Ovary (tissue), 9 donors: ENCODE measurements around the gene FAM171A1. TPM values are rescaled to one million over a fixed set of nuclear protein-coding genes. Genes with fewer than 3 reads are reported as not detected.
"Not testable (repeated sequence)": the region's sequence is repeated elsewhere in the genome, so short reads cannot be mapped to it uniquely, and the experiment has no call there.

ENCODE experiments used
- DNase-seq, 5 donors: peaks; one replicate each; pipeline ENCODE4 v3.0.0-alpha.2; 2019 to 2020
- H3K27ac ChIP-seq, 2 donors: fragments of 200-600 bp; one replicate each; pipeline versions ENCODE4 v1.5.1 to v1.8.0; 2019 to 2022
- H3K27me3 ChIP-seq: fragments of 200-600 bp; one replicate; pipeline ENCODE4 v1.8.0; 2022
- H3K36me3 ChIP-seq: fragments of 200-600 bp; sonication (generic); one replicate; pipeline ENCODE4 v1.5.1; 2019
- H3K4me1 ChIP-seq: one replicate; pipeline ENCODE4 v1.8.1; 2013; ENCODE audit warnings: mild to moderate bottlenecking, moderate library complexity; ENCODE audit not compliant: insufficient read depth
- H3K4me3 ChIP-seq: fragments of 200-600 bp; sonication (generic); one replicate; pipeline ENCODE4 v1.5.1; 2017
- H3K9me3 ChIP-seq, 2 donors: fragments of 200-600 bp in 1 of 2; sonication (generic) in 1 of 2; one replicate each; pipeline versions ENCODE4 v1.5.1 to v1.8.1; 2013 to 2019; ENCODE audit warnings: mild to moderate bottlenecking in 1 of 2, moderate library complexity in 1 of 2
- EP300 ChIP-seq: sonication (generic); formaldehyde crosslinking; IDR thresholded peaks from one replicate; pipeline ENCODE4 v1.6.1; 2017; ENCODE audit warnings: antibody characterized with exemption
- POLR2A ChIP-seq: fragments of 450-650 bp; IDR thresholded peaks from one replicate; pipeline ENCODE4 v1.6.1; 2017; ENCODE audit warnings: antibody characterized with exemption, mild to moderate bottlenecking, moderate library complexity
- WGBS, 3 donors: extraction: QIAGEN DNeasy Blood & Tissue Kit in 1 of 3; methylation state at CpG; one replicate each; pipeline versions ENCODE4 v1.1.5 to v1.1.7; 2013 to 2017; 5-methylcytosine and 5-hydroxymethylcytosine counted together
- intact Hi-C, 4 donors: fragments of 100-400 bp; cut with DNase I; formaldehyde crosslinking; loops; one replicate each; pipeline versions ENCODE4 v1.11.0 to v1.15.1; 2022 to 2023
- polyA plus RNA-seq, 2 donors: library from polyadenylated mRNA; stranded (reverse); fragments of 200-250 nt in 1 of 2; fragments of 350-450 nt in 1 of 2; fragmentation: Illumina TruSeq in 1 of 2; extraction: RNeasy Lipid Tissue Mini Kit (QIAGEN cat#74804) in 1 of 2; gene quantifications; one replicate each; pipeline ENCODE4 v1.2.3, GENCODE V29; 2013 to 2014
- total RNA-seq, 7 donors: library from RNA; depleted of rRNA in 2 of 7; stranded (reverse); fragments of >200 nt in 2 of 7; fragmentation: NEBNext Ultra II Directional in 3 of 7; extraction: Animal tissue kit (Norgen Biotek cat#: 25700) in 3 of 7; gene quantifications; one replicate each; pipeline versions ENCODE4 v1.1.0 to v1.2.4, GENCODE V29; 2016 to 2023
- TF ChIP-seq, protein P1 (sequence below), 3 donors: fragments of 450-650 bp in 2 of 3; fragments of 200-600 bp in 1 of 3; IDR thresholded peaks; one replicate each; pipeline versions ENCODE4 v1.5.1 to v1.8.0; 2016 to 2022; ENCODE audit warnings: antibody characterized with exemption in 3 of 3, mild to moderate bottlenecking in 1 of 3
- donor health status: DM: no; HTN: no; CAD: no; lungs with moderate emphysema.
- donor health status: DM: no; HTN: no; CAD: no.
- donor health status: Bipolar disorder and iron deficiency.
- donor health status: DM: yes; HTN: yes; CAD: no.
- donor health status: DM: no; HTN: no; CAD: no.
- donor health status: DM: yes; HTN: yes; CAD: no.

The FAM171A1 gene
- total and polyA plus RNA-seq, 9 donors: 9.1 to 29.1 (median 23.7) TPM

GRCh38 chr10:15211464-15211979 lies 159.6 kb downstream of the FAM171A1 start:
- Histone ChIP-seq H3K4me3 (no peak overlapping the region), H3K27ac (no peak overlapping the region), H3K4me1 (peaks cover 2% of the 10 kb centered on the region), H3K36me3 (no peaks in the 10 kb centered on the region), H3K9me3 (no peaks in the 10 kb centered on the region), H3K27me3 (no peaks in the 10 kb centered on the region)
- TF ChIP-seq EP300 (no peak), POLR2A (no peak)
- TF ChIP-seq, protein P1, sequence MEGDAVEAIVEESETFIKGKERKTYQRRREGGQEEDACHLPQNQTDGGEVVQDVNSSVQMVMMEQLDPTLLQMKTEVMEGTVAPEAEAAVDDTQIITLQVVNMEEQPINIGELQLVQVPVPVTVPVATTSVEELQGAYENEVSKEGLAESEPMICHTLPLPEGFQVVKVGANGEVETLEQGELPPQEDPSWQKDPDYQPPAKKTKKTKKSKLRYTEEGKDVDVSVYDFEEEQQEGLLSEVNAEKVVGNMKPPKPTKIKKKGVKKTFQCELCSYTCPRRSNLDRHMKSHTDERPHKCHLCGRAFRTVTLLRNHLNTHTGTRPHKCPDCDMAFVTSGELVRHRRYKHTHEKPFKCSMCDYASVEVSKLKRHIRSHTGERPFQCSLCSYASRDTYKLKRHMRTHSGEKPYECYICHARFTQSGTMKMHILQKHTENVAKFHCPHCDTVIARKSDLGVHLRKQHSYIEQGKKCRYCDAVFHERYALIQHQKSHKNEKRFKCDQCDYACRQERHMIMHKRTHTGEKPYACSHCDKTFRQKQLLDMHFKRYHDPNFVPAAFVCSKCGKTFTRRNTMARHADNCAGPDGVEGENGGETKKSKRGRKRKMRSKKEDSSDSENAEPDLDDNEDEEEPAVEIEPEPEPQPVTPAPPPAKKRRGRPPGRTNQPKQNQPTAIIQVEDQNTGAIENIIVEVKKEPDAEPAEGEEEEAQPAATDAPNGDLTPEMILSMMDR (IDR thresholded peaks at IDR 0.05): no peak
- intact Hi-C loops: loop anchor here in 3 of 4 donors (5.0 kb wide), 1 partner anchor 161 kb away; the partner anchor contains the start of gene FAM171A1 (in 3 of the 3)
- no peak for DNase-seq
- 65 to 86% (median 69%) methylated on average over 6 of the region's 6 CpGs for WGBS, 3 donors

- no peak for DNase-seq
- Histone ChIP-seq H3K4me3 (no peak overlapping the region), H3K9me3 (no peaks in the 10 kb centered on the region), H3K4me1 (peaks cover 2% of the 10 kb centered on the region), H3K27ac (no peak overlapping the region), H3K27me3 (no peaks in the 10 kb centered on the region), H3K36me3 (no peaks in the 10 kb centered on the region)
- 92 to 95% (median 94%) methylated on average over 8 of the region's 8 CpGs for WGBS, 3 donors
- TF ChIP-seq, protein P1 (IDR thresholded peaks at IDR 0.05): no peak
- intact Hi-C loops: loop anchor here in 3 of 4 donors (5.0 kb wide), 1 partner anchor 162 kb away; the partner anchor contains the start of gene FAM171A1 (in 3 of the 3)
These were observed 160.6 kb downstream of the FAM171A1 start for GRCh38 chr10:15210521-15210920.

DNA sequence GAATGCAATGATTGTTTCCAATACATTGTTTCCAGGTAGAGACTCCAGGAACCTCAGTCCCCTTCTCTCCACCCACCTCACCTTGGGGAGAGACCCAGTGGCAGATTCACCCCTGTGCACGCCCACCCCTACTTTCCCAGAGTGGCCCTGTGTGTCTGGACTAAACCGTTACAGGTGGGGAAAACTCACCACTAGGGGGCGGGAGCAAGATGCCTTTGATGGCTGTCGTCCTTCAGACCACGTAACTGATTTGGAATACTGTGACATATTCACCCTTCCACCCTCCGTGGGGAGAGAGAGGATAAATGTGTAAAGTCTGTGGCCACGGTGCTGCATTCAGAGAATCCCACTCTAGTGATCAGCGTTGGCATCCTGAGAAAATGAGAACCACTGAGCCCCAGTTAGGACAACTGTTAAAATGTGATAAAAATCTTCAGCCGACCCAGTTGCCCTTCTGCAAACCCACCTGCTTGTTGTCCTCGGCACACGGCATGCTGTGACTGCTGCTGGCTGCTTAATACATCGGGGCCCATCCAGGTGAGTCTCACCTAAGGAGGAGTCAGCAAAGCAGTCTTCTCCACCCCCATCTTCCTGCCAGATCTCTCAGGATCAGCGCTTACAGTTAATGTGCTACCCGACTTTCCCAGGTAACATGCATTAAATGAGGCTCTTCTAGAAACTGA lies 161.1 kb downstream of the FAM171A1 start:
- H3K27ac ChIP-seq: no peak overlapping the region
- H3K4me1 ChIP-seq: peaks cover 2% of the 10 kb centered on the region
- H3K9me3 ChIP-seq: no peaks in the 10 kb centered on the region
- 25 to 29% (median 29%) methylated on average over 14 of the region's 14 CpGs for WGBS, 3 donors
- TF ChIP-seq, protein P1 (IDR thresholded peaks at IDR 0.05): peak; percentile 47 to 62 (median 56)
- no peak for TF ChIP-seq EP300
- DNase-seq: peak; percentile 66 to 84 (median 75)
- H3K4me3 ChIP-seq: no peak overlapping the region
- intact Hi-C loops: loop anchor here in 3 of 4 donors (5.0 kb wide), 1 partner anchor 162 kb away; the partner anchor contains the start of gene FAM171A1 (in 3 of the 3)
- H3K36me3 ChIP-seq: no peaks in the 10 kb centered on the region
- no peaks in the 10 kb centered on the region for H3K27me3 ChIP-seq

DNA sequence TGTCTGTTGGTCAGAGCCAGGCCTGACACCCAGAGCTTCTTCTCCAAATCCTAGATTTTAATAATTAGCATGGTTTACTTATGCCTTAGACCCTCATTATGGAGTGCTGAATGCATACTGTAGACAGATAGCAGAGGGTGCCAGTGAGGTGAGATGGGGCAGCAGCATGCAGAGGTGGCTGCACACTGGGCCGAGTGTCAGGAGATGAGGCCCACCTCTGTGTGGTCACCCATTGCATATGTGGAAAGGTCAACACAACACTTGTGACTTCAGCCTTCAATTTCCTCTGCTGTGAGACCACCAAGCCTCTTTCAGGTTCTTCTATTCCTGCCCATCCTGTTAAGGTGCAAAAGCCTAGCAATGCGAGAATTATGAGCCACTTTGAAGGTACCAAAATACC lies 162.9 kb downstream of the FAM171A1 start:
- 91 to 94% (median 91%) methylated on average over 2 of the region's 2 CpGs for WGBS, 3 donors
- no peak for DNase-seq
- H3K4me1 ChIP-seq: peaks cover 2% of the 10 kb centered on the region
- no peaks in the 10 kb centered on the region for H3K27me3 ChIP-seq
- H3K27ac ChIP-seq: no peak overlapping the region
- H3K4me3 ChIP-seq: no peak overlapping the region
- intact Hi-C loops: no loop called here
- no peaks in the 10 kb centered on the region for H3K9me3 ChIP-seq
- H3K36me3 ChIP-seq: no peaks in the 10 kb centered on the region
- TF ChIP-seq, protein P1 (IDR thresholded peaks at IDR 0.05): no peak
- TF ChIP-seq EP300 (no peak), POLR2A (no peak)

- H3K4me3 ChIP-seq, H3K4me1 ChIP-seq, intact Hi-C loops, H3K9me3 ChIP-seq, DNase-seq, H3K27me3 ChIP-seq, H3K36me3 ChIP-seq, H3K27ac ChIP-seq: not testable (repeated sequence)
- 97% methylated on average over 4 of the region's 4 CpGs for WGBS, 3 donors
These were observed 163.7 kb downstream of the FAM171A1 start for GRCh38 chr10:15207410-15207809.
